Esophagus squamous epithelium (tissue), 5 donors: ENCODE data around the gene DNAH8. TPM values are rescaled to one million over a fixed set of nuclear protein-coding genes. Genes with fewer than 3 reads are reported as not detected.
A peak's percentile ranks its signal among the peaks of the same experiment; 100 is the strongest.

Experiments
- DNase-seq: peaks from one replicate; lab custom pipeline; 2025; lab: John Stamatoyannopoulos, UW
- H3K27ac ChIP-seq, 4 donors: fragments of 200-600 bp; sonication (generic); one replicate each; pipeline ENCODE4 v1.5.1; 2016 to 2019; ENCODE audit warnings: mild to moderate bottlenecking in 1 of 4
- H3K27me3 ChIP-seq, 4 donors: fragments of 200-600 bp; sonication (generic); 1 replicate in 3 of 4; 2 replicates in 1 of 4; pipeline versions ENCODE4 v1.5.1 to v1.6.0; 2017 to 2021; ENCODE audit warnings: antibody characterized with exemption in 1 of 4
- H3K36me3 ChIP-seq, 3 donors: fragments of 200-600 bp; sonication (generic); one replicate each; pipeline ENCODE4 v1.5.1; 2016 to 2019
- H3K4me1 ChIP-seq, 3 donors: fragments of 200-600 bp; sonication (generic); one replicate each; pipeline ENCODE4 v1.5.1; 2017 to 2019
- H3K4me3 ChIP-seq, 4 donors: fragments of 200-600 bp; sonication (generic); 1 replicate in 3 of 4; 2 replicates in 1 of 4; pipeline ENCODE4 v1.5.1; 2016 to 2019; ENCODE audit warnings: mild to moderate bottlenecking in 2 of 4, moderate library complexity in 1 of 4
- H3K9me3 ChIP-seq, 3 donors: fragments of 200-600 bp; sonication (generic); one replicate each; pipeline ENCODE4 v1.5.1; 2016 to 2019
- POLR2A ChIP-seq, 4 donors: fragments of 450-650 bp; IDR thresholded peaks; one replicate each; pipeline ENCODE4 v1.6.1; 2017; ENCODE audit warnings: antibody characterized with exemption in 4 of 4, mild to moderate bottlenecking in 4 of 4, moderate library complexity in 3 of 4
- WGBS, 2 donors: methylation state at CpG; one replicate each; pipeline ENCODE4 v1.1.5; 2018; 5-methylcytosine and 5-hydroxymethylcytosine counted together
- intact Hi-C: fragments of 100-400 bp; cut with DNase I; formaldehyde crosslinking; loops from one replicate; pipeline ENCODE4 v1.15.0; 2022
- total RNA-seq, 4 donors: library from RNA; depleted of rRNA; stranded (reverse); fragments of >200 nt; gene quantifications; one replicate each; pipeline ENCODE4 v1.1.0, GENCODE V29; 2016
- TF ChIP-seq, protein P1 (sequence below), 6 experiments: fragments of 450-650 bp in 4 of 6; fragments of 200-600 bp in 2 of 6; sonication (generic) in 2 of 6; IDR thresholded peaks; one replicate each; pipeline ENCODE4 v1.5.1; 2016 to 2019; ENCODE audit warnings: antibody characterized with exemption in 6 of 6, mild to moderate bottlenecking in 4 of 6, moderate library complexity in 4 of 6
- donor health status: DM: yes; HTN: yes; CAD: no.

Gene DNAH8
- total RNA-seq, 4 donors from 2014 or later: under 0.01 to 0.03 TPM; not detected in 2

DNA sequence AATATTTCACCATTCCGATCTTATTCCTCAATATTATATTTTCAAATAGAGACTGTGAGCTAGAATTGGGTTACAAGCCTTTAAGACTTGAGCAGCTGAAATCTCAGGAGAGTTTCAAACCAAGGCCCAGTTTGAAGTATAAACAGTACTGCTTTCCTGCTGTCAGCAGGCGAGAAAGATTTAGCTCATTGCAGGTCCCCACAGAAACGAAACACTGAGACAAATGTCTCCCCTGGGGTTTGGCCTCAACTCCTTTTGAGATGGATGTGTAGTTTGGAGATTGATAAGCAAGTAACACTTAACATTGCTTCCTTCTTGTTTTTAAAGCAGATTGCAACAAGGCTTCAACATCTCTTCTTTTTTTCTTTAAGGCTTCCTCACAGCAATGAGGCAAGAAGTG lies 311.1 kb downstream of the DNAH8 start:
- no peak overlapping the region for H3K27ac ChIP-seq
- peaks cover 0 to 53% (median 0%) of the 10 kb centered on the region in 4 donors for H3K27me3 ChIP-seq
- no peaks in the 10 kb centered on the region for H3K36me3 ChIP-seq
- no peaks in the 10 kb centered on the region for H3K4me1 ChIP-seq
- no peak overlapping the region for H3K4me3 ChIP-seq
- H3K9me3 ChIP-seq: no peaks in the 10 kb centered on the region
- 37 to 39% methylated on average over 3 of the region's 3 CpGs for whole genome bisulfite sequencing, 2 donors
- TF ChIP-seq POLR2A (IDR thresholded peaks at IDR 0.05): no peak
- TF ChIP-seq, protein P1, sequence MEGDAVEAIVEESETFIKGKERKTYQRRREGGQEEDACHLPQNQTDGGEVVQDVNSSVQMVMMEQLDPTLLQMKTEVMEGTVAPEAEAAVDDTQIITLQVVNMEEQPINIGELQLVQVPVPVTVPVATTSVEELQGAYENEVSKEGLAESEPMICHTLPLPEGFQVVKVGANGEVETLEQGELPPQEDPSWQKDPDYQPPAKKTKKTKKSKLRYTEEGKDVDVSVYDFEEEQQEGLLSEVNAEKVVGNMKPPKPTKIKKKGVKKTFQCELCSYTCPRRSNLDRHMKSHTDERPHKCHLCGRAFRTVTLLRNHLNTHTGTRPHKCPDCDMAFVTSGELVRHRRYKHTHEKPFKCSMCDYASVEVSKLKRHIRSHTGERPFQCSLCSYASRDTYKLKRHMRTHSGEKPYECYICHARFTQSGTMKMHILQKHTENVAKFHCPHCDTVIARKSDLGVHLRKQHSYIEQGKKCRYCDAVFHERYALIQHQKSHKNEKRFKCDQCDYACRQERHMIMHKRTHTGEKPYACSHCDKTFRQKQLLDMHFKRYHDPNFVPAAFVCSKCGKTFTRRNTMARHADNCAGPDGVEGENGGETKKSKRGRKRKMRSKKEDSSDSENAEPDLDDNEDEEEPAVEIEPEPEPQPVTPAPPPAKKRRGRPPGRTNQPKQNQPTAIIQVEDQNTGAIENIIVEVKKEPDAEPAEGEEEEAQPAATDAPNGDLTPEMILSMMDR (IDR thresholded peaks at IDR 0.05): no peak
- no peak for DNase-seq
- intact Hi-C loops: no loop called here

DNA sequence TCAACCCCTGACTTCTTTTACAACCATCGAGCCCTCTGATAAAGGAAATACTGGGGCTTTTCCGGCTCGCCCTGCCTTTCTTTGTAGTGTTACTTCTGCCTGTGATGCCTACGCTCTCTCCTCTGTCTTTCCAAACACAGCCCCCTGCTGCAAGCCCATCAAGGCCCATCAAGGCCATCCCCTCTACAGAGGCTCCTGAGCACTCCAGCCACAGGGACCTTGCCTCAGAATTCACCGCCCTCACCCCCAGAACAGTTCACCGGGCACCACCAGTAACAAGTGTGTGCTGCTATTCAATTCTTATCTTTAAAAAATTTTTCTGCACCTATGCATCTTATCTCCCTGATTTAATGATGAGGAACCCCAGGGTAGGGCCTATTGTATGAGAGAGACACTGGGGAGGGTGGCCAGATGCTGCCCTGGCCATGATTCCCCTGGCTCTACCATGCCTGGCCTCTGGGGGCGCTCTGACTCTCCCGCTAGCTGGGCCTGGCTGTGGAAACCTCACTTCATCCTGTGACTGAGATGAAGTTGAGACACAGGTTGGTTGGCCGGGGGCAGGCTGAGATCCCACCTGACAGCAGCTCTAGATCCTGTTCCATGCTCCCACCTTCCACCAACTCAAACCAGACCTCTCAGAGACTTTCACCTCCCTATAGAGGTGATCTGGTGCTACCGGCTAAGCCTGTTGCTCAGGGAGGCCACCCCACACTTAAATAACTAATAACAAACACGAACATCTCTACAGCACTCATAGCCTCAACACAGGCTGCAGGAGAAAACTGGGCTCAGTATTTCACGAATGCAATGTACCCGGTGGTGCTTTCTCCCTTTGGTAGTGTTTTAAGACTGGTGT lies 314.3 kb downstream of the DNAH8 start:
- 81 to 82% methylated on average over 10 to 12 of the region's 13 CpGs for WGBS, 2 donors
- H3K36me3 ChIP-seq: no peaks in the 10 kb centered on the region
- no peaks in the 10 kb centered on the region for H3K9me3 ChIP-seq
- H3K27me3 ChIP-seq: peaks cover 0 to 72% (median 0%) of the 10 kb centered on the region in 4 donors
- intact Hi-C loops: no loop called here
- no peaks in the 10 kb centered on the region for H3K4me1 ChIP-seq
- no peak overlapping the region for H3K4me3 ChIP-seq
- TF ChIP-seq, protein P1 (IDR thresholded peaks at IDR 0.05): peak; percentile 11 to 47 (median 26)
- no peak for TF ChIP-seq POLR2A (IDR thresholded peaks at IDR 0.05)
- no peak for DNase-seq
- no peak overlapping the region for H3K27ac ChIP-seq

DNA sequence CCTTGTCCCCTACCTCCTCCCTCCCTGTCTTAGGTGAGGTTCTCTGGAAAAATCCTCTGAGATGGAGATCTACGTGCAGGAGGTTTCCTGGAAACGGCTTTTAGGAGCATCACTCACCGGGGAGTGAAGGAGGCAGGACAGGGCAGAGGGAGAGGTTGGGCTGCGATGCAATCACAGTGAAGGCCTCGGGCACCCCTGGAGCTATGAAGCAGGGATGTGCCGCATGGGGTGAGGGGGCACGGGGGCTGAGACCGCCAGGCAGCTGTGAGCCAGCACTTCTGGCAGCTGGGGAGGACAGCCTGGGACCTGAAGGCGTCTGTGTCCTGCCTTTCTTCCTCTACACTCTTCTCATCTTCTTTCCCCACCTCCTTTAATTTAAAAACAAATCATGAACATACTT lies 320.6 kb downstream of the DNAH8 start:
- 46 to 56% methylated on average over 4 to 8 of the region's 9 CpGs for WGBS, 2 donors
- DNase-seq: no peak
- intact Hi-C loops: no loop called here
- H3K27ac ChIP-seq: no peak overlapping the region
- TF ChIP-seq POLR2A (IDR thresholded peaks at IDR 0.05): no peak
- TF ChIP-seq, protein P1 (IDR thresholded peaks at IDR 0.05): no peak
- H3K36me3 ChIP-seq: no peaks in the 10 kb centered on the region
- H3K4me3 ChIP-seq: no peak overlapping the region
- no peaks in the 10 kb centered on the region for H3K4me1 ChIP-seq
- peaks cover 0 to 88% (median 2%) of the 10 kb centered on the region in 4 donors for H3K27me3 ChIP-seq
- no peaks in the 10 kb centered on the region for H3K9me3 ChIP-seq

DNA sequence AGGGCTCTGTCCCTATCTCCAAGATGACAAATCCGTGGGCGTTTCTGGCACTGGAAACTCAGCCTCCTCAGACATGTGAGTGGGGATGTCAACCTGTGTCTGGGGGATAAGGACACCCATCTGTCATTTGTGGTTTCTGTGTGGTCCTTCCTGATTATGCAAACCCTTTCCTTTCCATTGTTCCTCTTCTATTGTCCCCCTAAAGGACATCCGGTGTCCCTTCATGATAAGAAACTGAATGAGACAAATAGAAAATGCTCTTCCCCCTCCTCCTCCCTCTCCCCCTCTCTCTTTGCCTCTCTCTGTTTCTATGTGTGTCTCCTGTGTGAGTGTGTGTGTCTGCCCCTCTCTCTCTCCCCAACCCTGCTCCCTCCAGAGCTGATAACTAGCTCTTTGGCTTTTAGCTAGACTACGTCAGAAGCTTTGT lies 322.0 kb downstream of the DNAH8 start:
- WGBS, 2 donors: 36 to 51% methylated on average over 4 of the region's 4 CpGs
- no peaks in the 10 kb centered on the region for H3K9me3 ChIP-seq
- H3K4me3 ChIP-seq: no peak overlapping the region
- no peak for TF ChIP-seq POLR2A (IDR thresholded peaks at IDR 0.05)
- TF ChIP-seq, protein P1 (IDR thresholded peaks at IDR 0.05): no peak
- H3K36me3 ChIP-seq: no peaks in the 10 kb centered on the region
- intact Hi-C loops: no loop called here
- no peak overlapping the region for H3K27ac ChIP-seq
- no peak for DNase-seq
- peaks cover 0 to 91% (median 2%) of the 10 kb centered on the region in 4 donors for H3K27me3 ChIP-seq
- H3K4me1 ChIP-seq: no peaks in the 10 kb centered on the region

DNA sequence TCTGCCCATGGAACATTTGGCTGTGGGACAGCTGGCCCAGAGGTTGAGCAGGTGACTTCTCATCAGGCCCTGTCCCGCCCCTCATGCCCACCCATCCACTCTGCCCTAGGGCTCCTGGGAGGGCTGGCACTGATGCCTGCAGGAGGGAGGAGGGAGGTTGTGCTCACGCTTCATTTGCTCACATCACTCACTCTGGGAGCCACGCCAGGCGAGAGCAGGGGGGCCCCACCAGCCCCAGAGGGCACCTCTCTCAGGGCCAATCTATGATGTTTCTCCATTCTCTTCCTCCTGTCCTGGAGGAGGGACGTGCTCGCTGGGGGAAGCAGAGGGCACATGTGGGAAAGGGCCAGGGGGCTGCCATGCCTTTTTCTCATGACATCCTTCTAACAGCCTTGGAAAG lies 322.6 kb downstream of the DNAH8 start:
- no peak for DNase-seq
- intact Hi-C loops: no loop called here
- Histone ChIP-seq H3K27ac (no peak overlapping the region), H3K9me3 (no peaks in the 10 kb centered on the region), H3K4me3 (no peak overlapping the region), H3K36me3 (no peaks in the 10 kb centered on the region), H3K4me1 (no peaks in the 10 kb centered on the region), H3K27me3 (peaks cover 0 to 97% (median 2%) of the 10 kb centered on the region in 4 donors)
- TF ChIP-seq, protein P1 (IDR thresholded peaks at IDR 0.05): no peak
- no peak for TF ChIP-seq POLR2A (IDR thresholded peaks at IDR 0.05)
- WGBS, 2 donors: 13 to 41% methylated on average over 3 to 5 of the region's 6 CpGs
